Tibial nerve (tissue), 4 donors: ENCODE results near the gene TNN. TPM values are rescaled to one million over a fixed set of nuclear protein-coding genes. Genes with fewer than 3 reads are reported as not detected.
"Not testable (repeated sequence)": the region's sequence is repeated elsewhere in the genome, so short reads cannot be mapped to it uniquely, and the experiment has no call there.

ENCODE experiments used
- DNase-seq, 2 donors: peaks; one replicate each; pipeline ENCODE4 v3.0.0-alpha.2; 2019; ENCODE audit warnings: low spot score in 2 of 2
- H3K27ac ChIP-seq, 4 donors: fragments of 200-600 bp; sonication (generic) in 3 of 4; one replicate each; pipeline ENCODE4 v1.5.1; 2017 to 2019; ENCODE audit warnings: mild to moderate bottlenecking in 1 of 4
- H3K27me3 ChIP-seq, 2 donors: fragments of 200-600 bp; sonication (generic) in 1 of 2; one replicate each; pipeline versions ENCODE4 v1.5.1 to v1.6.0; 2017 to 2019
- H3K36me3 ChIP-seq, 3 donors: fragments of 200-600 bp; sonication (generic); one replicate each; pipeline ENCODE4 v1.5.1; 2018 to 2019
- H3K4me1 ChIP-seq, 4 donors: fragments of 200-600 bp; sonication (generic) in 3 of 4; one replicate each; pipeline ENCODE4 v1.5.1; 2017 to 2019
- H3K4me3 ChIP-seq, 4 donors: fragments of 200-600 bp; sonication (generic) in 3 of 4; one replicate each; pipeline ENCODE4 v1.5.1; 2017 to 2019; ENCODE audit warnings: mild to moderate bottlenecking in 1 of 4, moderate library complexity in 1 of 4
- H3K9me3 ChIP-seq, 4 donors: fragments of 200-600 bp; sonication (generic) in 3 of 4; one replicate each; pipeline ENCODE4 v1.5.1; 2017 to 2019
- EP300 ChIP-seq, 2 donors: sonication (generic); formaldehyde crosslinking; IDR thresholded peaks; one replicate each; pipeline ENCODE4 v1.6.1; 2017; ENCODE audit warnings: antibody characterized with exemption in 2 of 2, mild to moderate bottlenecking in 1 of 2
- POLR2A ChIP-seq, 2 donors: fragments of 450-650 bp; IDR thresholded peaks; one replicate each; pipeline ENCODE4 v1.6.1; 2017; ENCODE audit warnings: antibody characterized with exemption in 2 of 2, mild to moderate bottlenecking in 2 of 2, moderate library complexity in 2 of 2
- WGBS, 2 donors: methylation state at CpG; one replicate each; pipeline ENCODE4 v1.1.5; 2018; 5-methylcytosine and 5-hydroxymethylcytosine counted together
- total RNA-seq, 4 donors: library from RNA; depleted of rRNA; stranded (reverse); fragments of >200 nt; gene quantifications; one replicate each; pipeline ENCODE4 v1.1.0, GENCODE V29; 2016
- TF ChIP-seq, protein P1 (sequence below), 5 experiments: fragments of 200-600 bp in 3 of 5; fragments of 450-650 bp in 2 of 5; sonication (generic) in 3 of 5; IDR thresholded peaks; one replicate each; pipeline ENCODE4 v1.5.1; 2016 to 2019; ENCODE audit warnings: antibody characterized with exemption in 5 of 5, mild to moderate bottlenecking in 3 of 5, moderate library complexity in 2 of 5

TNN gene, protein sequence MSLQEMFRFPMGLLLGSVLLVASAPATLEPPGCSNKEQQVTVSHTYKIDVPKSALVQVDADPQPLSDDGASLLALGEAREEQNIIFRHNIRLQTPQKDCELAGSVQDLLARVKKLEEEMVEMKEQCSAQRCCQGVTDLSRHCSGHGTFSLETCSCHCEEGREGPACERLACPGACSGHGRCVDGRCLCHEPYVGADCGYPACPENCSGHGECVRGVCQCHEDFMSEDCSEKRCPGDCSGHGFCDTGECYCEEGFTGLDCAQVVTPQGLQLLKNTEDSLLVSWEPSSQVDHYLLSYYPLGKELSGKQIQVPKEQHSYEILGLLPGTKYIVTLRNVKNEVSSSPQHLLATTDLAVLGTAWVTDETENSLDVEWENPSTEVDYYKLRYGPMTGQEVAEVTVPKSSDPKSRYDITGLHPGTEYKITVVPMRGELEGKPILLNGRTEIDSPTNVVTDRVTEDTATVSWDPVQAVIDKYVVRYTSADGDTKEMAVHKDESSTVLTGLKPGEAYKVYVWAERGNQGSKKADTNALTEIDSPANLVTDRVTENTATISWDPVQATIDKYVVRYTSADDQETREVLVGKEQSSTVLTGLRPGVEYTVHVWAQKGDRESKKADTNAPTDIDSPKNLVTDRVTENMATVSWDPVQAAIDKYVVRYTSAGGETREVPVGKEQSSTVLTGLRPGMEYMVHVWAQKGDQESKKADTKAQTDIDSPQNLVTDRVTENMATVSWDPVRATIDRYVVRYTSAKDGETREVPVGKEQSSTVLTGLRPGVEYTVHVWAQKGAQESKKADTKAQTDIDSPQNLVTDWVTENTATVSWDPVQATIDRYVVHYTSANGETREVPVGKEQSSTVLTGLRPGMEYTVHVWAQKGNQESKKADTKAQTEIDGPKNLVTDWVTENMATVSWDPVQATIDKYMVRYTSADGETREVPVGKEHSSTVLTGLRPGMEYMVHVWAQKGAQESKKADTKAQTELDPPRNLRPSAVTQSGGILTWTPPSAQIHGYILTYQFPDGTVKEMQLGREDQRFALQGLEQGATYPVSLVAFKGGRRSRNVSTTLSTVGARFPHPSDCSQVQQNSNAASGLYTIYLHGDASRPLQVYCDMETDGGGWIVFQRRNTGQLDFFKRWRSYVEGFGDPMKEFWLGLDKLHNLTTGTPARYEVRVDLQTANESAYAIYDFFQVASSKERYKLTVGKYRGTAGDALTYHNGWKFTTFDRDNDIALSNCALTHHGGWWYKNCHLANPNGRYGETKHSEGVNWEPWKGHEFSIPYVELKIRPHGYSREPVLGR (N-terminal part only)
- under 1 TPM in 1 of 4 donors, not detected in 3; 0.39 TPM for total RNA-seq

GRCh38 chr1:175067362-175068106 lies at the start of gene TNN:
Gene TNN, plus strand, starts transcription at chr1:175067833. Its CDS starts 9,586 bp downstream, at chr1:175077419.
- 59 to 60% methylated on average over 9 of the region's 9 CpGs for WGBS, 2 donors
- TF ChIP-seq POLR2A (IDR thresholded peaks at IDR 0.05) = no peak
- TF ChIP-seq, protein P1, sequence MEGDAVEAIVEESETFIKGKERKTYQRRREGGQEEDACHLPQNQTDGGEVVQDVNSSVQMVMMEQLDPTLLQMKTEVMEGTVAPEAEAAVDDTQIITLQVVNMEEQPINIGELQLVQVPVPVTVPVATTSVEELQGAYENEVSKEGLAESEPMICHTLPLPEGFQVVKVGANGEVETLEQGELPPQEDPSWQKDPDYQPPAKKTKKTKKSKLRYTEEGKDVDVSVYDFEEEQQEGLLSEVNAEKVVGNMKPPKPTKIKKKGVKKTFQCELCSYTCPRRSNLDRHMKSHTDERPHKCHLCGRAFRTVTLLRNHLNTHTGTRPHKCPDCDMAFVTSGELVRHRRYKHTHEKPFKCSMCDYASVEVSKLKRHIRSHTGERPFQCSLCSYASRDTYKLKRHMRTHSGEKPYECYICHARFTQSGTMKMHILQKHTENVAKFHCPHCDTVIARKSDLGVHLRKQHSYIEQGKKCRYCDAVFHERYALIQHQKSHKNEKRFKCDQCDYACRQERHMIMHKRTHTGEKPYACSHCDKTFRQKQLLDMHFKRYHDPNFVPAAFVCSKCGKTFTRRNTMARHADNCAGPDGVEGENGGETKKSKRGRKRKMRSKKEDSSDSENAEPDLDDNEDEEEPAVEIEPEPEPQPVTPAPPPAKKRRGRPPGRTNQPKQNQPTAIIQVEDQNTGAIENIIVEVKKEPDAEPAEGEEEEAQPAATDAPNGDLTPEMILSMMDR (IDR thresholded peaks at IDR 0.05) = no peak
- no peak for TF ChIP-seq EP300 (IDR thresholded peaks at IDR 0.05)
- H3K4me3 ChIP-seq = no peak within 1 kb of the TSS
- H3K4me1 ChIP-seq = peaks cover 0 to 20% (median 8%) of the 10 kb centered on the region in 4 donors
- H3K36me3 ChIP-seq = no peaks in the 10 kb centered on the region
- no peak within 1 kb of the TSS for H3K27ac ChIP-seq
- H3K27me3 ChIP-seq = no peaks in the 10 kb centered on the region
- DNase-seq = no peak
- H3K9me3 ChIP-seq = no peaks in the 10 kb centered on the region

DNA sequence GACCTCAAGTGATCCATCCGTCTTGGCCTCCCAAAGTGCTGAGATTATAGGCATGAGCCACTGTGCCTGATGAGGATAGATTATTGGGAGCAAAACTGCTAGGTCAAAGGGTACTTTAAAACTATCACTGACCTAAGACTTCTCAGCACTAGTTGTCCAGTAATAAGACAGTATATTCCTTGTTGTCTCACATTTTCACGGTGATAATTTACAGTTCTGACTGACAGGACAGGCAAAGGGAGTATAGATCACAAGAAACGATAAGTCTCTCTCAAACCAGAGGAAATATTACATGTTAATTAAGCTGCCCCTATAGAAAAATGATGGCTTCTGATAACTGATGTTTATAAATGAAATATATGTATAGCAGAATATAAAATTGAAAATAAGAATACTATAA lies 48.1 kb upstream of the TNN start:
- WGBS, 2 donors = 60 to 63% methylated on average over 3 of the region's 3 CpGs
- Histone ChIP-seq H3K4me3 (no peak overlapping the region), H3K27ac (no peak overlapping the region), H3K9me3 (no peaks in the 10 kb centered on the region), H3K27me3 (no peaks in the 10 kb centered on the region), H3K36me3 (peaks cover 3 to 40% (median 19%) of the 10 kb centered on the region in 3 donors), H3K4me1 (peaks cover 0 to 26% (median 8%) of the 10 kb centered on the region in 4 donors)
- DNase-seq = no peak
- TF ChIP-seq POLR2A (IDR thresholded peaks at IDR 0.05) (no peak), EP300 (IDR thresholded peaks at IDR 0.05) (no peak)
- TF ChIP-seq, protein P1 (IDR thresholded peaks at IDR 0.05) = no peak

- TF ChIP-seq, protein P1 (IDR thresholded peaks at IDR 0.05) = peak in 1 of 5 experiments; percentile 33
- peak; percentile 85 to 98 for TF ChIP-seq EP300 (IDR thresholded peaks at IDR 0.05)
- peak; percentile 50 to 83 for TF ChIP-seq POLR2A (IDR thresholded peaks at IDR 0.05)
- WGBS, 2 donors = 2 to 3% methylated on average over 42 of the region's 42 CpGs
- Histone ChIP-seq H3K36me3 (peaks cover 0 to 3% (median 0%) of the 10 kb centered on the region in 3 donors), H3K4me1 (peaks cover 0 to 26% (median 8%) of the 10 kb centered on the region in 4 donors), H3K27ac (peak within 1 kb of the TSS; percentile 51 to 90 (median 85)), H3K27me3 (no peaks in the 10 kb centered on the region), H3K9me3 (no peaks in the 10 kb centered on the region), H3K4me3 (peak within 1 kb of the TSS; percentile 62 to 82 (median 80))
- DNase-seq = peak; percentile 98 to 99
Observed at GRCh38 chr1:175023043-175023921, 44.4 kb upstream of the TNN start, which contains the start of gene MRPS14. Gene MRPS14, minus strand, starts transcription at chr1:175023425. Its CDS starts 17 bp downstream, at chr1:175023408.

DNA sequence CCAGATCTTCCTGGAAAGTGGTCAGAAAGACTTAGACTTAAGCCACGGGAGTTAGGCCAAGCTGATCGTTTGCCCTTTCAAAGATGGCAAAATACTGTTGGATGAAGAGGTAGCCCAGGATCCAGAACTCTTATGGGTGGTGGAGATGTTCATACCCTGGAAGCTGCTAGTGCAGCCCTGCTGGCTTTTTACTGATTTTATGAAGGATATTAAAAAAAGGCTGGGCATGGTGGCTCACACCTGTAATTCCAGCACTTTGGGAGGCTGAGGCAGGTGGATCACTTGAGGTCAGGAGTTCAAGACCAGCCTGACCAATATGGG lies 43.8 kb upstream of the TNN start:
- 95 to 97% methylated on average over 2 of the region's 2 CpGs for WGBS, 2 donors
- not testable (repeated sequence) for DNase-seq, H3K9me3 ChIP-seq, H3K36me3 ChIP-seq, H3K27me3 ChIP-seq
- Histone ChIP-seq H3K27ac (peak overlapping the region; percentile 33 to 90 (median 85)), H3K4me3 (peak overlapping the region; percentile 62 to 82 (median 80)), H3K4me1 (peaks cover 0 to 26% (median 8%) of the 10 kb centered on the region in 4 donors)
